ENCODE data around the gene FETUB.
"Not testable (repeated sequence)": the region's sequence is repeated elsewhere in the genome, so short reads cannot be mapped to it uniquely, and the experiment has no call there.

The FETUB gene

DNA sequence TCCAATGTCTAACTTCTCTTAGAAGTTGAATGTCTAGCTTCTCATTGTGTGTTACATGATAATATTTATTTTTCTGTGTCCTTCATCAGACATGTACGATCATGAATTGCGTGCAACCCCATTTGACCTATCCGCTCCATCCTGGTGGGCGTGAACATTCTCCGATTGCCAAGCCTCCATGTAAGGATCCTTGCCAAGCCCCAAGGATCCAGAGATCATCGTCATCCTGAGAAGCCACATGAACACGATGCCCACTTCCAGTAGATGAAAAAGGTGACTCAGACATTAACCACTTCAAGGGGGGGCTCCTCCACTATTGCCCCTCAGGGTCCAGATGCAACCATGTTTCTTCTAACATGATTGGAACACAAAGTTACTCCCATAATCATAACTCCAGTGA, 51.5 kb downstream of the FETUB start:
- TF ChIP-seq CTCF (conservative IDR thresholded peaks at IDR 0.05; ENCODE audit: low read length): no peak
- DNase-seq (ENCODE audit: low read depth): no peak
- no peak overlapping the region for H3K4me3 ChIP-seq (ENCODE audit: low read length)

GRCh38 chr3:186693843-186694242, 53.6 kb downstream of the FETUB start:
- no peak for DNase-seq (ENCODE audit: low read depth)
- TF ChIP-seq CTCF (conservative IDR thresholded peaks at IDR 0.05; ENCODE audit: low read length): no peak
- H3K4me3 ChIP-seq (ENCODE audit: low read length): no peak overlapping the region

- no peak overlapping the region for H3K4me3 ChIP-seq (ENCODE audit: low read length)
- DNase-seq (ENCODE audit: low read depth): no peak
- no peak for TF ChIP-seq CTCF (conservative IDR thresholded peaks at IDR 0.05; ENCODE audit: low read length)
Measured at GRCh38 chr3:186694288-186695032, 54.3 kb downstream of the FETUB start.

DNA sequence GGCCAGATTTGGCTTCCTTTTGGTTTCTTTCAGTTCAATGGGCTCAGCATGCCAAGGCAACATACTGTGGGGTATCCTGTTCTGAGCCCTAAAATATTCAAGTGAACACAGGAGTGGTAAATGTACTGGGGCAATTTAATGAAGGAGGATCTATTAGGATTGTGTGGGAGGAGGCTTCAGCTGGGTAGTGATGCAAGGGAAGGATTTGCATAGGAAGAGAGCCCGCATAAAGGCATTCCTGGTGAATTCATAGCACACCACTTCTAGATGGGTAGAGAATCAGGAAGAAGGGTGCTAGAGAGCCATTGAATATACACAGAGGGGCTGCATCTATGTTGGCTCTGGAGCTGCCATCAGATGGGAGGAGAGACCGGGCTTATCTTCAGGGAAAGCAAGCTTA, 56.3 kb downstream of the FETUB start:
- no peak for TF ChIP-seq CTCF (conservative IDR thresholded peaks at IDR 0.05; ENCODE audit: low read length)
- no peak for DNase-seq (ENCODE audit: low read depth)
- H3K4me3 ChIP-seq (ENCODE audit: low read length): no peak overlapping the region

- no peak for DNase-seq (ENCODE audit: low read depth)
- no peak for TF ChIP-seq CTCF (conservative IDR thresholded peaks at IDR 0.05; ENCODE audit: low read length)
- no peak overlapping the region for H3K4me3 ChIP-seq (ENCODE audit: low read length)
Measured at GRCh38 chr3:186697510-186697909, 57.3 kb downstream of the FETUB start.

GRCh38 chr3:186700267-186700666, 60.1 kb downstream of the FETUB start:
- no peak for TF ChIP-seq CTCF (conservative IDR thresholded peaks at IDR 0.05; ENCODE audit: low read length)
- no peak overlapping the region for H3K4me3 ChIP-seq (ENCODE audit: low read length)
- DNase-seq (ENCODE audit: low read depth): no peak

GRCh38 chr3:186702451-186702850, 62.3 kb downstream of the FETUB start:
- H3K4me3 ChIP-seq (ENCODE audit: low read length); DNase-seq (ENCODE audit: low read depth): not testable (repeated sequence)
